Neutrophil (primary cell): ENCODE measurements around the gene EIF4E1B.

ENCODE experiments used
- H3K27ac ChIP-seq: fragments of 200-600 bp; sonication (generic); 2 replicates; pipeline ENCODE4 v1.5.1; 2016; ENCODE audit warnings: mild to moderate bottlenecking, moderate library complexity
- H3K27me3 ChIP-seq: fragments of 200-600 bp; sonication (generic); 2 replicates; pipeline ENCODE4 v1.6.0; 2016; ENCODE audit warnings: mild to moderate bottlenecking
- H3K36me3 ChIP-seq: fragments of 200-600 bp; sonication (generic); 2 replicates; pipeline ENCODE4 v1.5.1; 2017
- H3K4me1 ChIP-seq, 2 experiments: fragments of 200-600 bp in 1 of 2; sonication (generic) in 1 of 2; 1 replicate in 1 of 2; 2 replicates in 1 of 2; pipeline versions ENCODE4 v1.5.1 to v1.6.1; 2013 to 2016; ENCODE audit warnings: low read depth in 1 of 2, low read length in 1 of 2, mild to moderate bottlenecking in 1 of 2, moderate library complexity in 1 of 2; ENCODE audit not compliant: control insufficient read depth in 1 of 2, insufficient read depth in 1 of 2
- H3K4me3 ChIP-seq, 2 experiments: fragments of 200-600 bp in 1 of 2; sonication (generic) in 1 of 2; 1 replicate in 1 of 2; 2 replicates in 1 of 2; pipeline ENCODE4 v1.5.1; 2013 to 2016; ENCODE audit warnings: low read depth in 1 of 2, low read length in 1 of 2, mild to moderate bottlenecking in 1 of 2, moderate library complexity in 1 of 2
- H3K9me3 ChIP-seq: fragments of 200-600 bp; sonication (generic); 2 replicates; pipeline ENCODE4 v1.5.1; 2016
- CTCF ChIP-seq: fragments of 200-600 bp; sonication (generic); IDR thresholded peaks from 2 replicates; pipeline ENCODE4 v1.5.1; 2016; ENCODE audit warnings: antibody characterized with exemption

The EIF4E1B gene

GRCh38 chr5:176612855-176613254 lies 17.6 kb upstream of the EIF4E1B start:
- H3K4me1 ChIP-seq, result peaks cover 0 to 10% of the 10 kb centered on the region in 2 experiments
- H3K9me3 ChIP-seq, result no peaks in the 10 kb centered on the region

GRCh38 chr5:176614805-176615478 lies 15.5 kb upstream of the EIF4E1B start:
- TF ChIP-seq CTCF, result no peak
- Histone ChIP-seq H3K27ac (no peak overlapping the region), H3K9me3 (no peaks in the 10 kb centered on the region), H3K4me3 (no peak overlapping the region), H3K4me1 (peaks cover 0 to 16% of the 10 kb centered on the region in 2 experiments), H3K36me3 (no peaks in the 10 kb centered on the region), H3K27me3 (peaks cover 99% of the 10 kb centered on the region)

More at GRCh38 chr5:176612855-176613254, 17.6 kb upstream of the EIF4E1B start:
- no peak overlapping the region for H3K27ac ChIP-seq
- TF ChIP-seq CTCF, result no peak
- no peaks in the 10 kb centered on the region for H3K36me3 ChIP-seq
- peaks cover 99% of the 10 kb centered on the region for H3K27me3 ChIP-seq
- no peak overlapping the region for H3K4me3 ChIP-seq

- peaks cover 99% of the 10 kb centered on the region for H3K27me3 ChIP-seq
- H3K9me3 ChIP-seq, result no peaks in the 10 kb centered on the region
These were observed 14.0 kb upstream of the EIF4E1B start for GRCh38 chr5:176616511-176616910.

GRCh38 chr5:176618783-176619182 lies 11.7 kb upstream of the EIF4E1B start:
- peaks cover 96% of the 10 kb centered on the region for H3K27me3 ChIP-seq
- H3K36me3 ChIP-seq, result no peaks in the 10 kb centered on the region
- no peak overlapping the region for H3K4me3 ChIP-seq
- H3K9me3 ChIP-seq, result no peaks in the 10 kb centered on the region
- H3K4me1 ChIP-seq, result peaks cover 0 to 12% of the 10 kb centered on the region in 2 experiments
- TF ChIP-seq CTCF, result no peak
- H3K27ac ChIP-seq, result no peak overlapping the region

More at GRCh38 chr5:176616511-176616910, 14.0 kb upstream of the EIF4E1B start:
- Histone ChIP-seq H3K27ac (no peak overlapping the region), H3K4me1 (peaks cover 0 to 12% of the 10 kb centered on the region in 2 experiments), H3K4me3 (no peak overlapping the region), H3K36me3 (no peaks in the 10 kb centered on the region)
- TF ChIP-seq CTCF, result no peak

GRCh38 chr5:176619203-176619568 lies 11.3 kb upstream of the EIF4E1B start:
- no peak for TF ChIP-seq CTCF
- H3K4me3 ChIP-seq, result no peak overlapping the region
- peaks cover 0 to 12% of the 10 kb centered on the region in 2 experiments for H3K4me1 ChIP-seq
- no peaks in the 10 kb centered on the region for H3K9me3 ChIP-seq
- H3K27me3 ChIP-seq, result peaks cover 96% of the 10 kb centered on the region
- no peak overlapping the region for H3K27ac ChIP-seq
- H3K36me3 ChIP-seq, result no peaks in the 10 kb centered on the region
